OCI-LY7 (cell line): ENCODE results near the gene A2ML1. TPM values are rescaled to one million over a fixed set of nuclear protein-coding genes. Genes with fewer than 3 reads are reported as not detected.

ENCODE experiments used
- BruUV-seq: library from RNA; stranded (reverse); fragments of 400-500 nt; replicated peaks from 2 replicates; lab custom pipeline; 2021; lab: Mats Ljungman, UMichigan
- CTCF ChIA-PET: fragments of 300-600 bp; sonication (Branson Sonifier 250); formaldehyde crosslinking; loops from one replicate; lab custom pipeline; 2022; ENCODE audit warnings: antibody characterized with exemption; ENCODE audit not compliant: unreplicated experiment; lab: Charles Lee
- POLR2A ChIA-PET: fragments of 300-600 bp; sonication (Branson Sonifier 250); formaldehyde crosslinking; loops from one replicate; lab custom pipeline; 2022; ENCODE audit warnings: antibody characterized with exemption; lab: Charles Lee
- DNase-seq: peaks from one replicate; pipeline ENCODE4 v3.0.0-alpha.2; 2015; ENCODE audit warnings: low spot score
- H2AFZ ChIP-seq: fragments of 200-600 bp; sonication (generic), shearing (Covaris generic); 2 replicates; pipeline ENCODE4 v1.6.1; 2014; ENCODE audit warnings: mild to moderate bottlenecking, antibody characterized with exemption, low read length, moderate library complexity
- H3K27ac ChIP-seq: fragments of 200-600 bp; sonication (generic); 2 replicates; pipeline ENCODE4 v1.5.1; 2014; ENCODE audit warnings: mixed run types, low read depth, mild to moderate bottlenecking, moderate library complexity, low read length, inconsistent platforms; ENCODE audit not compliant: poor library complexity, severe bottlenecking
- H3K36me3 ChIP-seq: fragments of 200-600 bp; sonication (generic); 2 replicates; pipeline ENCODE4 v1.6.1; 2014; ENCODE audit warnings: mild to moderate bottlenecking, antibody characterized with exemption, low read length, moderate library complexity, mixed read lengths; ENCODE audit not compliant: insufficient read depth
- H3K4me1 ChIP-seq: fragments of 200-600 bp; sonication (generic); 2 replicates; pipeline ENCODE4 v1.5.1; 2014; ENCODE audit warnings: mild to moderate bottlenecking, low read length; ENCODE audit not compliant: insufficient read depth, poor library complexity, severe bottlenecking
- H3K4me2 ChIP-seq: fragments of 200-600 bp; sonication (generic); 2 replicates; pipeline ENCODE4 v1.6.1; 2014; ENCODE audit warnings: mild to moderate bottlenecking, low read length
- H3K4me3 ChIP-seq: fragments of 200-600 bp; sonication (generic); 2 replicates; pipeline ENCODE4 v1.5.1; 2014; ENCODE audit warnings: mild to moderate bottlenecking, low read depth, low read length; ENCODE audit not compliant: poor library complexity, severe bottlenecking
- H3K79me2 ChIP-seq: fragments of 200-600 bp; sonication (generic); 2 replicates; pipeline ENCODE4 v1.6.1; 2016; ENCODE audit warnings: low read depth, mild to moderate bottlenecking, low read length, moderate library complexity, mixed read lengths; ENCODE audit not compliant: insufficient read depth
- H3K9me2 ChIP-seq: fragments of 200-600 bp; sonication (generic); 2 replicates; pipeline ENCODE4 v1.6.1; 2016; ENCODE audit warnings: mild to moderate bottlenecking, low read length, mixed read lengths; ENCODE audit not compliant: insufficient read depth
- H3K9me3 ChIP-seq: fragments of 200-600 bp; sonication (generic); 2 replicates; pipeline ENCODE4 v1.6.1; 2014; ENCODE audit warnings: mild to moderate bottlenecking, mixed run types, low read length, mixed read lengths
- H4K20me1 ChIP-seq: fragments of 200-600 bp; sonication (generic); 2 replicates; pipeline ENCODE4 v1.6.1; 2014; ENCODE audit warnings: mild to moderate bottlenecking, antibody characterized with exemption, low read length, moderate library complexity, mixed read lengths; ENCODE audit not compliant: insufficient read depth
- EZH2phosphoT487 ChIP-seq: fragments of 200-600 bp; sonication (generic); IDR thresholded peaks from 2 replicates; pipeline ENCODE4 v1.6.1; 2018; ENCODE audit warnings: low read depth, borderline replicate concordance, mild to moderate bottlenecking, mixed run types, antibody characterized with exemption, low read length, moderate library complexity, mixed read lengths
- intact Hi-C: fragments of 100-400 bp; cut with micrococcal nuclease; formaldehyde crosslinking; loops from one replicate; pipeline ENCODE4 v1.10.0; 2022; ENCODE audit not compliant: unreplicated experiment
- total RNA-seq, 2 experiments: library from RNA; depleted of rRNA in 1 of 2; stranded (reverse); fragments of >200 nt in 1 of 2; shearing (Covaris generic) in 1 of 2; gene quantifications; 2 replicates each; pipeline ENCODE4 v1.2.3, GENCODE V29; 2014 to 2022
- TF ChIP-seq, protein P1 (sequence below): fragments of 200-600 bp; sonication (generic); conservative IDR thresholded peaks from 2 replicates; pipeline ENCODE4 v1.5.1; 2014; ENCODE audit warnings: mild to moderate bottlenecking, antibody characterized with exemption, low read length, moderate library complexity, mixed read lengths

Gene A2ML1
- total RNA-seq, 2 experiments from 2014 or later: not detected

DNA sequence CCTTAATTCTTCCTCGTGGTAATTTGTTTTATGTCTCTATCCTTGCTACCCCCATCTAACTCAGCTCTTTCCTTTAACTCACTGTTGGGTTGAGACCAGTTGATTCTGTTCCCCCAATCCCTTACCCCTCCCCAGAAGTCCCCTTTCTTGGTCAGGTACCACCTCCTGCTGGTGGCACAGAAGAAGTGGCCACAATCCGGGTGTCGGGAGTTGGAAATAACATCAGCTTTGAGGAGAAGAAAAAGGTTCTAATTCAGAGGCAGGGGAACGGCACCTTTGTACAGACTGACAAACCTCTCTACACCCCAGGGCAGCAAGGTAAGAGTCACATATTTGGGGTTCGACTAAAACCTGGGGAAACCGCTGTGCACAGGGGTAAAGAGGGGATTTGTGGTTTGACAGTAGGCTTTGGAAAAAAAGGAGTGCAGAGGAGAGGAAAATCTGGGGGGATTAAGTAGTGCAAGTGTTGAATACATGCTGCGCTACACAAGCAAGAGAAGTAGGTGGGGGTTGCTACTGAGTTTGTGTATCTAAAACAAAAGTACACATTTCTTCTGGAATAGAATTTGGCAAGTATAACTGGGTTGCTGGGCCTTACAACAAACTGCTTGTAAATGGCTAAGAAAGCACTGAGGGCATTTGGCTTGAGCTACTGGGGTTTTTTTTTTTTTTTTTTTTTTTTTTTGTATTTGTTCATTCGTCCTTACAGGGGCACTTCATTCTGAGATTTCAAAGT lies 1.3 kb downstream of the A2ML1 start:
- Histone ChIP-seq H3K4me2 (no peak overlapping the region), H3K4me1 (peaks cover 14% of the 10 kb centered on the region), H4K20me1 (no peaks in the 10 kb centered on the region), H3K9me3 (0 out of 2 replicates have a peak, but pooled peaks cover 6% of the 10 kb centered on the region), H3K79me2 (no peaks in the 10 kb centered on the region), H2AFZ (peak overlapping the region; percentile 62; the same call in 1 of the 2 replicates), H3K4me3 (no peak overlapping the region), H3K27ac (no peak overlapping the region), H3K36me3 (no peaks in the 10 kb centered on the region), H3K9me2 (no peaks in the 10 kb centered on the region)
- no peak for TF ChIP-seq EZH2phosphoT487
- TF ChIP-seq, protein P1, sequence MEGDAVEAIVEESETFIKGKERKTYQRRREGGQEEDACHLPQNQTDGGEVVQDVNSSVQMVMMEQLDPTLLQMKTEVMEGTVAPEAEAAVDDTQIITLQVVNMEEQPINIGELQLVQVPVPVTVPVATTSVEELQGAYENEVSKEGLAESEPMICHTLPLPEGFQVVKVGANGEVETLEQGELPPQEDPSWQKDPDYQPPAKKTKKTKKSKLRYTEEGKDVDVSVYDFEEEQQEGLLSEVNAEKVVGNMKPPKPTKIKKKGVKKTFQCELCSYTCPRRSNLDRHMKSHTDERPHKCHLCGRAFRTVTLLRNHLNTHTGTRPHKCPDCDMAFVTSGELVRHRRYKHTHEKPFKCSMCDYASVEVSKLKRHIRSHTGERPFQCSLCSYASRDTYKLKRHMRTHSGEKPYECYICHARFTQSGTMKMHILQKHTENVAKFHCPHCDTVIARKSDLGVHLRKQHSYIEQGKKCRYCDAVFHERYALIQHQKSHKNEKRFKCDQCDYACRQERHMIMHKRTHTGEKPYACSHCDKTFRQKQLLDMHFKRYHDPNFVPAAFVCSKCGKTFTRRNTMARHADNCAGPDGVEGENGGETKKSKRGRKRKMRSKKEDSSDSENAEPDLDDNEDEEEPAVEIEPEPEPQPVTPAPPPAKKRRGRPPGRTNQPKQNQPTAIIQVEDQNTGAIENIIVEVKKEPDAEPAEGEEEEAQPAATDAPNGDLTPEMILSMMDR: peak; percentile 94
- intact Hi-C loops: loop anchor here (1.0 to 5.0 kb wide), 2 partner anchors 141 to 281 kb away; partner anchors contain the start of gene CLEC4E
- peak; percentile 66 for DNase-seq
- no TSS peak for BruUV-seq
- ChIA-PET CTCF (no interaction called here), POLR2A (no interaction called here)

DNA sequence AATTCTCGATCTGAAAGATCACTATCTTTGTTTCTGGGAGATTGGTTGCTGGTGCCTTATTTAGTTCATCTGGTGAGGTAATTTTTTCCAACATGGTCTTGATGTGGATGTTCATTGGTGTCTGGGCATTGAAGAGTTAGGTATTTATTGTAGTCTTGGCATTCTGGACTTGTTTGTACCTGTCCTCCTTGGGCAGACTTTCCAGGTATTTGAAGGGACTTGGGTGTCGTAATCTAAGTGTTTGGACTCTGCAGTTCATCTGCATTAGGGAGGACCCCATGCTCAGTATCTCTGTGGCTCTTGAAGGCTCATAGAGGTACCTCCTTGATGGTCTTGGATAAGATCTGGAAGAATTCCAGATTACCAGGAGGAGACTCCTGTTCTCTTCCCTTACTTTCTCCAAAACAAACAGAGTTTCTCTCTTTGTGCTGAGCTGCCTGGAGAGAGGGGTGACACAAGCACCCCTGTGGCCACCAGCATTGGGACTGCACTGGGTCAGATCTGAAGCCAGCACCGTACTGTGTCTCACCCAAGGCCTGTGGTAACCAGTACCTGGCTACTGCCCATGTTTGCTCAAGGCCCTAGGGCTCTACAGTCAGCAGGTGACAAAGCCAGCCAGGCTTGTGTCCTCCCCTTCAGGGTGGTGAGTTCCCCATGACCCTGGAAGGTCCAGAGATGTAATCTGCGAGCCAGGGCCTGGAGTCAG lies 5.3 kb downstream of the A2ML1 start:
- intact Hi-C loops: no loop called here
- no peaks in the 10 kb centered on the region for H4K20me1 ChIP-seq
- CTCF ChIA-PET: no interaction called here
- no peaks in the 10 kb centered on the region for H3K9me2 ChIP-seq
- POLR2A ChIA-PET: no interaction called here
- no peak overlapping the region for H3K4me2 ChIP-seq
- no peaks in the 10 kb centered on the region for H3K79me2 ChIP-seq
- H3K9me3 ChIP-seq: 0 out of 2 replicates have a peak, but pooled peaks cover 6% of the 10 kb centered on the region
- TF ChIP-seq, protein P1: no peak
- no peak for TF ChIP-seq EZH2phosphoT487
- no peak overlapping the region for H2AFZ ChIP-seq
- no peak overlapping the region for H3K4me3 ChIP-seq
- no peak overlapping the region for H3K27ac ChIP-seq
- no TSS peak for BruUV-seq
- H3K4me1 ChIP-seq: peaks cover 31% of the 10 kb centered on the region
- no peaks in the 10 kb centered on the region for H3K36me3 ChIP-seq
- no peak for DNase-seq
